LNCaP clone FGC (cell line): ENCODE measurements around the gene ASMTL.
"Not testable (repeated sequence)": the region's sequence is repeated elsewhere in the genome, so short reads cannot be mapped to it uniquely, and the experiment has no call there.

Source experiments
- DNase-seq: peaks from one replicate; pipeline ENCODE4 v3.0.0-alpha.2; 2011; ENCODE audit warnings: low read depth
- H3K4me3 ChIP-seq: 2 replicates; pipeline ENCODE4 v1.5.1; 2011; ENCODE audit warnings: mild to moderate bottlenecking, low read depth, low read length, control low read depth
- TF ChIP-seq, protein P1 (sequence below): IDR thresholded peaks from 2 replicates; pipeline ENCODE4 v1.5.1; 2012; ENCODE audit warnings: mild to moderate bottlenecking; ENCODE audit not compliant: control insufficient read depth, insufficient read depth; ENCODE audit errors: extremely low read depth

Gene ASMTL

DNA sequence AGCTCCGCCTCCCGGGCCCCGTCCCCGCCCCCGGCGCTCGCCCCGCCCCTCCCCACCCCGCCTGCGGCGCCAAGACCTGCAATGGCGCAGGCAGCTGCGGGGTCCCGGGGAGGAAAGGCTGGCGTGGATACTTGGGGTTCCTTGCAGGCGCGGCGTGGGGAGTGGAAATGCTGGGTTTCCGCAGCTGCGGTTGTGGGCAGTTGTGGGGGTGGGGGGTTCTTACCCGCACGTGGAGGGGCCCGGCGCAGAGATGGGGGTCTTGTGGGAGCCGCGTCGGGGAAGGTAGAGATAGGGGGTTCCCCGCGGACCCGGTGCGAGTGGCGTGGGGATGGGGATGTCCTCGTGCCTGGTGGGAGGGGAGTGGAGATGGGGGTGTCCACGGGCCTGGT lies 680 bp upstream of the ASMTL start:
- TF ChIP-seq, protein P1, sequence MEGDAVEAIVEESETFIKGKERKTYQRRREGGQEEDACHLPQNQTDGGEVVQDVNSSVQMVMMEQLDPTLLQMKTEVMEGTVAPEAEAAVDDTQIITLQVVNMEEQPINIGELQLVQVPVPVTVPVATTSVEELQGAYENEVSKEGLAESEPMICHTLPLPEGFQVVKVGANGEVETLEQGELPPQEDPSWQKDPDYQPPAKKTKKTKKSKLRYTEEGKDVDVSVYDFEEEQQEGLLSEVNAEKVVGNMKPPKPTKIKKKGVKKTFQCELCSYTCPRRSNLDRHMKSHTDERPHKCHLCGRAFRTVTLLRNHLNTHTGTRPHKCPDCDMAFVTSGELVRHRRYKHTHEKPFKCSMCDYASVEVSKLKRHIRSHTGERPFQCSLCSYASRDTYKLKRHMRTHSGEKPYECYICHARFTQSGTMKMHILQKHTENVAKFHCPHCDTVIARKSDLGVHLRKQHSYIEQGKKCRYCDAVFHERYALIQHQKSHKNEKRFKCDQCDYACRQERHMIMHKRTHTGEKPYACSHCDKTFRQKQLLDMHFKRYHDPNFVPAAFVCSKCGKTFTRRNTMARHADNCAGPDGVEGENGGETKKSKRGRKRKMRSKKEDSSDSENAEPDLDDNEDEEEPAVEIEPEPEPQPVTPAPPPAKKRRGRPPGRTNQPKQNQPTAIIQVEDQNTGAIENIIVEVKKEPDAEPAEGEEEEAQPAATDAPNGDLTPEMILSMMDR: no peak
- DNase-seq: peak; percentile 6

DNA sequence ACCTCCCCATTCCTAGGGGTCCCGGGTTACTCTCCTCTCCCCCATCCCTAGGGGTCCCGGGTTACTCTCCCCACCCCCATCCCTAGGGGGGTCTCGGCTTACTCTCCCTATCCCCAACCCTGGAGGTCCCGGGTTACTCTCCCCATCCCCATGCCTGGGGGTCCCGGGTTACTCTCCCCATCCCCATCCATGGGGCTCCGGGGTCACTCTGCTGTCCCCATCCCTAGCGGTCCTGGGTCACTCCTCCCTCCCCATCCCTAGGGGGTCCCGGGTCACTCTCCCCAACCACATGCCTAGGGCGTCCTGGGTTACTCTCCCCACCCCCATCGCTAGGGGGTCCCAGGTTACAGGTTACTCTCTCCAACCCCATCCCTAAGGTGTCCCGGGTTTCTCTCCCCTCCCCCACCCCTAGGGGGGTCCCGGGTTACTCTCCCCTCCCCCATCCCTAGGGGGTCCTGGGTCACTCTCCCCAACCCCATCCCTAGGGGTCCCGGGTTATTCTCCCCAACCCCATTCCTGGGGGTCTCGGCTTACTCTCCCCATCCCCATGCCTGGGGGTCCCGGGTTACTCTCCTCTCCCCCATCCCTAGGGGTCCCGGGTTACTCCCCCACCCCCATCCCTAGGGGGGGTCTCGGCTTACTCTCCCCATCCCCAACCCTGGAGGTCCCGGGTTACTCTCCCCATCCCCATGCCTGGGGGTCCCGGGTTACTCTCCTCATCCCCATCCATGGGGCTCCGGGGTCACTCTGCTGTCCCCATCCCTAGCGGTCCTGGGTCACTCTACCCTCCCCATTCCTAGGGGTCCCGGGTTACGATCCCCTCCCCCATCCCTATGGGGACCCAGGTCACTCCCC lies 821 bp downstream of the ASMTL start:
- DNase-seq: no peak
- TF ChIP-seq, protein P1: no peak

More for the DNA sequence above, 680 bp upstream of the ASMTL start:
- peak overlapping the region; percentile 58 for H3K4me3 ChIP-seq

DNA sequence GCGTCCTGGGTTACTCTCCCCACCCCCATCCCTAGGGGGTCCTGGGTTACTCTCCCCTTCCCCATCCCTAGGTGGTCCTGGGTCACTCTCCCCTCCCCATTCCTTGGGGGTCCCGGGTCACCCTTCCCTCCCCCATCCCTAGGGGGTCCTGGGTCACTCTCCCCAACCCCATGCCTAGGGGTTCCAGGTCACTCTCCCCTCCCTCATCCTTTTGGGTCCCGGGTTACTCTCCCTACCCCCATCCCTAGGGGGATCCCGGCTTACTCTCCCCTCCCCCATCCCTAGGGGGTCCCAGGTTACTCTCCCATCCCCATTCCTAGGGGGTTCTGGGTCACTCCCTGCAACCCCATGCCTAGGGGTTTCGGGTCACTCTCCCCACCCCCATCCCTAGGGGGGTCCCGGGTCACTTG lies 1.5 kb downstream of the ASMTL start:
- DNase-seq: no peak
- H3K4me3 ChIP-seq: peak overlapping the region; percentile 98
- TF ChIP-seq, protein P1: no peak

More for the DNA sequence above, 821 bp downstream of the ASMTL start:
- peak overlapping the region; percentile 98 for H3K4me3 ChIP-seq

DNA sequence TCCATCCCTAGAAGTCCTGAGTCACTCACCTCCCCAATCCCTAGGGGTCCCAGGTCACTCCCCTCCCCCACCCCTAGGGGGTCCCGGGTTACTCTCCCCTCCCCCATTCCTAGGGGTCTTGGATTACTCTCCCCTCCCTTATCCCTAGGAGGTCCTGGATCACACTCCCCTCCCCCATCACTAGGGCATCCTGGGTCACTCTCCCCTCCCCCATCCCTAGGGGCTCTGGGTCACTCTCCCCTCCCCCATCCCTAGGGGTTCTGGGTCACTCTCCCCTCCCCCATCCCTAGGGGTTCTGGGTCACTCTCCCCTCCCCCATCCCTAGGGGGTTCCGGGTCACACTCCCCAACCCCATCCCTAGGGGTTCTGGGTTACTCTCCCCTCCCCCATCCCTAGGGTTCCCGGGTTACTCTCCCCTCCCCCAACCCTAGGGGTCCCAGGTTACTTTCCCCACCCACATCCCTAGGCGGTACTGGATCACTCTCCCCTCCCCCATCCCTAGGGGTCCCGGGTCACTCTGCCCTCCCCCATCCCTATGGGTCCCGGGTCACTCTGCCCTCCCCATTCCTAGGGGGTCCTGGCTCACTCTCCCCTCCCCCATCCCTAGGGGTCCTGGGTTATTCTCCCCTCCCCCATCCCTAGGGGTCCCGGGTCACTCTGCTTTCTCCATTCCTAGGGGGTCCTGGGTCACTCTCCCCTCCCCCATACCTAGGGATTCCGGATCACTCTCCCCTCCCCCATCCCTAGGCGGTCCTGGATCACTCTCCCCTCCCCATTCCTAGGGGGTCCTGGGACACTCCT lies 2.1 kb downstream of the ASMTL start:
- H3K4me3 ChIP-seq: no peak overlapping the region
- no peak for DNase-seq
- TF ChIP-seq, protein P1: no peak

DNA sequence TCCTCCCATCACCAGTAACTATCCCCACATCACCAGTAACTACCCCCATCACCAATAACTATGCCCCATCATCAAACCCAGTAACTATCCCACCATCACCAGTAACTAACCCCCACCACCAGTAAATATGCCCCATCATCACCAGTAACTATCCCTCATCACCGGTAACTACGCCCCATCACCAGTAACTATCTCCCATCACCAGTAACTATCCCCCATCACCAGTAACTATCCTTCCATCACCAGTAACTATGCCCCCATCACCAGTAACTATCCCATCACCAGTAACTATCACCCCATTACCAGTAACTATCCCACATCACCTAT lies 2.9 kb downstream of the ASMTL start:
- DNase-seq: no peak
- TF ChIP-seq, protein P1: no peak
- no peak overlapping the region for H3K4me3 ChIP-seq

DNA sequence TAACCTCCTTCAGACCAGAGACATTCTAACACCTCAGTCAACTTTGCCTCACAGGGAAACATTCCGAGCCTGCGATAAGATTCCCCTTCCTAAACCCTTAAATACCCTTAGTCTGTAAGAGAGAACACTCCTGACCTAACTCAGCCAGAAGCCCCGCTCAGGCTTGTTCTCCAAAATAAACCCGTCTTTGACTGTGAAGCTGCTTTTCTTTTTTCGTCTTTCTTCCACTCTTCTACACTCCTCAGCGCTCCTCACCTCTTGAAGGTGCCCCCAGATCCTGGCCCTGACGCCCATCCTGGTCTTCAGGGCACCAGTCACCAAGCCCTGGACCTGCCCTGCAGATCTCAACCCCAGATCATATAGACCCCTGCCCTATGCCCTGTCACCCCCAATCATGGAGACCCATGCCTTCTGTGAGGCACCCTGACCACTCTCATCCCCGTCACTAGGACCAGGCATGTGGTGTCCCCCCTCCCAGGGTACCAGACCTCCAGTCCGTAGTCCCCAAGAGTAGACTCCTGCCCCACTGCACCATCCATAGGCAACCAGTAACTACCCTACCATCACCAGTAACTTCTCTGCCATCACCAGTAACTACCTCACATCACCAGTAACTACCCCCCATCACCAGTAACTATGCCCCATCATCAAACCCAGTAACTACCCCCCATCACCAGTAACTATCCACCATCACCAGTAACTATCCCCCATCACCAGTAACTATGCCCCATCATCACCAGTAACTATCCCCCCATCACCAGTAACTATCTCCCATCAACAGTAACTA lies 3.5 kb downstream of the ASMTL start:
- no peak overlapping the region for H3K4me3 ChIP-seq
- TF ChIP-seq, protein P1: no peak
- no peak for DNase-seq

DNA sequence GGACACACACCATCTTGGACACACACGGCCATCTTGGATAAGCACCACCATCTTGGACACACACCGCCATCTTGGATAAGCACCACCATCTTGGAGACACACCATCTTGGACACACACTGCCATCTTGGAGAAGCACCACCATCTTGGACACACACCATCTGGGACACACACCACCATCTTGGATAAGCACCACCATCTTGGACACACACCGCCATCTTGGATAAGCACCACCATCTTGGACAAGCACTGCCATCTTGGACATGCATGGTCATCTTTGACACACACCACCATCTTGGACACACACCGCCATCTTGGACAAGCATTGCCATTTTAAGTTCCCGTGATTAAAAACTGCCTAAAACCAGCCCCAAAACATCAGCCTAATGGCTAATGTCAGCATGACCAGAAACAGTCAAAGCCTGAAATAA lies 4.1 kb downstream of the ASMTL start:
- not testable (repeated sequence) for DNase-seq, H3K4me3 ChIP-seq

DNA sequence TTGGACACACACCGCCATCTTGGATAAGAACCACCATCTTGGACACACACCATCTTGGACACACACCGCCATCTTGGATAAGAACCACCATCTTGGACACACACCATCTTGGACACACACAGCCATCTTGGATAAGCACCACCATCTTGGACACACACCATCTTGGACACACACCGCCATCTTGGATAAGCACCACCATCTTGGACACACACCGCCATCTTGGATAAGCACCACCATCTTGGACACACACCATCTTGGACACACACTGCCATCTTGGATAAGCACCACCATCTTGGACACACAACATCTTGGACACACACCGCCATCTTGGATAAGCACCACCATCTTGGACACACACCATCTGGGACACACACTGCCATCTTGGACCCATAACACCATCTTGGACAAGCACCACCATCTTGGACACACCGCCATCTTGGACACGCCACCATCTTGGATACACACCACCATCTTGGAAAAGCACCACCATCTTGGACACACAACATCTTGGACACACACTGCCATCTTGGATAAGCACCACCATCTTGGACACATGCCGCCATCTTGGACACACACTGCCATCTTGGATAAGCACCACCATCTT lies 4.6 kb downstream of the ASMTL start:
- not testable (repeated sequence) for DNase-seq, H3K4me3 ChIP-seq

DNA sequence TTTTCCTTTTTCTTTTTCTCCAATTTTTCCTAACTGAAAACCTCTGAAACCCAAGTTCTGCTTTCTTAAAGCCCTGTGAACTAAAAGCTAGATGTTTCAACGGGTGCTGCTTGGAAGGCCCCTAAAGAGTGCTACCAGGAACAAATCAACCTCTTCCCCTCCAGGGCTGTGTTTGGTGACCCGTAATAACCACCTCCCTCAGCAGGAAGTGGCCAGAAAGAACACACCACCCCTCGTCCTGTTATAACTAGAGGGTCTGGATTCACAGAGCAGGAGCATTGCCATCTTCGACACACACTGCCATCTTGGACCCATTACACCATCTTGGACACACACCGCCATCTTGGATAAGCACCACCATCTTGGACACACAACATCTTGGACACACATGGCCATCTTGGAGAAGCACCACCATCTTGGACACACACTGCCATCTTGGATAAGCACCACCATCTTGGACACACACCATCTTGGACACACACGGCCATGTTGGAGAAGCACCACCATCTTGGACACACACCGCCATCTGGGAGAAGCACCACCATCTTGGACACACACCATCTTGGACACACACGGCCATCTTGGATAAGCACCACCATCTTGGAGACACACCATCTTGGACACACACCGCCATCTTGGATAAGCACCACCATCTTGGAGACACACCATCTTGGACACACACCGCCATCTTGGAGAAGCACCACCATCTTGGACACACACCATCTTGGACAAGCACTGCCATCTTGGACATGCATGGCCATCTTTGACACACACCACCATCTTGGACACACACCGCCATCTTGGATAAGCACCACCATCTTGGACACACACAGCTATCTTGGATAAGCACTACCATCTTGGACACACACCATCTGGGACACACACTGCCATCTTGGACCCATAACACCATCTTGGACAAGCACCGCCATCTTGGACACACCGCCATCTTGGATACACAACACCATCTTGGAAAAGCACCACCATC lies 5.4 kb downstream of the ASMTL start:
- not testable (repeated sequence) for H3K4me3 ChIP-seq, DNase-seq
